Upper lobe of left lung (tissue), 4 donors: ENCODE data around the gene LBH.

Experiments used
- CTCF ChIP-seq, 6 experiments: fragments of 450-650 bp in 4 of 6; fragments of 200-600 bp in 2 of 6; sonication (generic) in 2 of 6; IDR thresholded peaks; one replicate each; pipeline ENCODE4 v1.5.1; 2016 to 2019; ENCODE audit warnings: antibody characterized with exemption in 6 of 6
- POLR2A ChIP-seq, 4 donors: fragments of 450-650 bp; IDR thresholded peaks; one replicate each; pipeline ENCODE4 v1.5.1; 2016 to 2017; ENCODE audit warnings: antibody characterized with exemption in 4 of 4, mild to moderate bottlenecking in 2 of 4

- TF ChIP-seq POLR2A (IDR thresholded peaks at IDR 0.05): no peak
- TF ChIP-seq CTCF (IDR thresholded peaks at IDR 0.05): no peak
These were observed 40.2 kb upstream of the LBH start for GRCh38 chr2:30191107-30191506.
